Esophagus muscularis mucosa (tissue), 2 donors: Measurements from ENCODE around the gene TKTL2.

Experiments
- EP300 ChIP-seq: sonication (generic); formaldehyde crosslinking; IDR thresholded peaks from one replicate; pipeline ENCODE4 v1.6.1; 2017; ENCODE audit warnings: antibody characterized with exemption
- POLR2A ChIP-seq: fragments of 450-650 bp; IDR thresholded peaks from one replicate; pipeline ENCODE4 v1.6.1; 2017; ENCODE audit warnings: antibody characterized with exemption, moderate library complexity, mild to moderate bottlenecking, low read depth

GRCh38 chr4:163473576-163473975 lies at the start of gene TKTL2:
- no peak for TF ChIP-seq POLR2A
- no peak for TF ChIP-seq EP300
